ENCODE data around the gene TYRP1.

DNA sequence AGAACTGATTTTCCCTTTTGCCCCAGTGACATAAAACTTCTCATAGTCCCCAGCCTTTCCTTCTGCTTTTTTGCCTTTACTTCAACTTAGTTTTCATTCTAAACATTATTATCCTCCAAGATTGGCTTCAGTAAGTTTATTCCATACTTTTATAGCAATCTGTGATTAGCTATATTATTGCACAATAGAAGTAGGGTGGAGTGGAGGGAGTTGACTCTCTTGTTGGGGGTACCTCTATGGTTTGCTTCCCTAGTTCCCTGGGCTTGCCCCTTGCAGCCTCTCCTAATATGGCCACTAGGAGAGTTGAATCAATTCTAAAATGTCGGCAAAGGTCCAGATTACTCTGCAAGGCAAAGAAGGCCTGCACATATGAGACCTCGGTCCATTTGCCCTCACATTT, 36.4 kb upstream of the TYRP1 start:
- no peak for TF ChIP-seq YY1 (IDR thresholded peaks at IDR 0.05; ENCODE audit: insufficient read depth, insufficient read length)
- no peak for TF ChIP-seq SUZ12 (IDR thresholded peaks at IDR 0.05; ENCODE audit: extremely low read depth, insufficient read depth, insufficient read length)

All from NT2/D1 (cell line).